ENCODE results near the gene KLK13. TPM values are rescaled to one million over a fixed set of nuclear protein-coding genes. Genes with fewer than 3 reads are reported as not detected.

KLK13 gene
- total and polyA plus RNA-seq, 2 of the 13 experiments (the other 11 are each of a cell fraction or from before 2014, with no cell fraction given): 0.09 TPM; not detected in 1

- WGBS (ENCODE audit: low lambda C conversion rate): 16% methylated on average over 6 of the region's 27 CpGs
- POLR2A ChIA-PET: no interaction called here
- CTCF ChIA-PET (ENCODE audit: low intra/inter-chr PET ratio, low total read pairs): no interaction called here
- no peak overlapping the region for H3K4me3 ChIP-seq (replicated peaks in 1 of 3; ENCODE audit: insufficient read depth in 1 of 3, low read depth in 2 of 3, low read length in 3 of 3)
- no peaks in the 10 kb centered on the region for H3K36me3 ChIP-seq (replicated peaks in 1 of 2; ENCODE audit: control insufficient read depth in 1 of 2, insufficient read depth in 2 of 2, low read length in 2 of 2)
- FAIRE-seq (no peak), ATAC-seq (no peak), DNase-seq (ENCODE audit: low spot score) (no peak)
- intact Hi-C loops (cut with micrococcal nuclease; ENCODE audit: unreplicated experiment): no loop called here
- H3K27me3 ChIP-seq (ENCODE audit: control insufficient read depth in 1 of 2, insufficient read depth in 2 of 2, low read length in 2 of 2): peaks cover 3 to 31% of the 10 kb centered on the region in 2 experiments; a peak in 4 of 5 replicates
- in situ Hi-C loops (cut with HindIII; ENCODE audit: extremely low pct_ligation_motif_present, low pct_unique_long_range_greater_than_20kb): loop anchor here (25.0 kb wide), 1 partner anchor 142 kb away; no protein-coding TSS in a partner anchor
- no peak overlapping the region for H3K9ac ChIP-seq (ENCODE audit: insufficient read depth, low read depth, low read length)
- no peaks in the 10 kb centered on the region for H3K4me1 ChIP-seq (ENCODE audit: insufficient read depth, low read length)
- H3K4me2 ChIP-seq (ENCODE audit: low read depth, low read length): no peak overlapping the region
- TF ChIP-seq LCORL (IDR thresholded peaks at IDR 0.05): 0 out of 2 replicates have a peak, but pooled peaks have one; percentile 45
- no peak for TF ChIP-seq LCORL (CRISPR knock-in tag; IDR thresholded peaks at IDR 0.05)
- no peak for TF ChIP-seq ARNT (IDR thresholded peaks at IDR 0.05)
- no peaks in the 10 kb centered on the region for H3K9me3 ChIP-seq (ENCODE audit: low read length)
- H3K27ac ChIP-seq (ENCODE audit: extremely low read length, insufficient read depth, low read length): no peak overlapping the region
- no peak overlapping the region for H2AFZ ChIP-seq (ENCODE audit: low read length)
- no TSS peak for BruUV-seq (replicated peaks)
- H4K20me1 ChIP-seq (ENCODE audit: insufficient read depth, low read length): no peaks in the 10 kb centered on the region
- H3K79me2 ChIP-seq (ENCODE audit: insufficient read depth, low read length): no peaks in the 10 kb centered on the region
Measured at GRCh38 chr19:51079481-51080110, 14.7 kb upstream of the KLK13 start.

- CTCF ChIA-PET (ENCODE audit: low intra/inter-chr PET ratio, low total read pairs): no interaction called here
- TF ChIP-seq ZNF678 (CRISPR knock-in tag; IDR thresholded peaks at IDR 0.05) (no peak), ZNF20 (CRISPR knock-in tag; IDR thresholded peaks at IDR 0.05) (no peak), AHDC1 (CRISPR knock-in tag; IDR thresholded peaks at IDR 0.05; ENCODE audit: borderline replicate concordance) (no peak), THAP7 (CRISPR knock-in tag; IDR thresholded peaks at IDR 0.05) (no peak), SMAD1 (CRISPR knock-in tag; IDR thresholded peaks at IDR 0.05; ENCODE audit: borderline replicate concordance, low read depth) (no peak), ZKSCAN8 (CRISPR knock-in tag; IDR thresholded peaks at IDR 0.05; ENCODE audit: borderline replicate concordance) (no peak), GATA4 (IDR thresholded peaks at IDR 0.05; ENCODE audit: borderline replicate concordance, low read depth) (no peak)
- ATAC-seq: no peak
- Histone ChIP-seq H3K27me3 (ENCODE audit: control insufficient read depth in 1 of 2, insufficient read depth in 2 of 2, low read length in 2 of 2) (peaks cover 0 to 26% of the 10 kb centered on the region in 2 experiments; a peak in 4 of 5 replicates), H4K20me1 (ENCODE audit: insufficient read depth, low read length) (no peaks in the 10 kb centered on the region), H3K4me1 (ENCODE audit: insufficient read depth, low read length) (no peaks in the 10 kb centered on the region), H3K27ac (ENCODE audit: extremely low read length, insufficient read depth, low read length) (no peak overlapping the region), H3K4me3 (replicated peaks in 1 of 3; ENCODE audit: insufficient read depth in 1 of 3, low read depth in 2 of 3, low read length in 3 of 3) (no peak overlapping the region), H3K79me2 (ENCODE audit: insufficient read depth, low read length) (no peaks in the 10 kb centered on the region), H3K36me3 (replicated peaks in 1 of 2; ENCODE audit: control insufficient read depth in 1 of 2, insufficient read depth in 2 of 2, low read length in 2 of 2) (no peaks in the 10 kb centered on the region), H3K4me2 (ENCODE audit: low read depth, low read length) (no peak overlapping the region), H3K9me3 (ENCODE audit: low read length) (peaks cover 4% of the 10 kb centered on the region; the same call in 1 of the 2 replicates), H2AFZ (ENCODE audit: low read length) (no peak overlapping the region), H3K9ac (ENCODE audit: insufficient read depth, low read depth, low read length) (no peak overlapping the region)
- POLR2A ChIA-PET: no interaction called here
- no CpG with 5 or more reads among the region's 6 CpGs for WGBS (ENCODE audit: low lambda C conversion rate)
- no peak for FAIRE-seq
- DNase-seq (ENCODE audit: low spot score): no peak
- in situ Hi-C loops (cut with HindIII; ENCODE audit: extremely low pct_ligation_motif_present, low pct_unique_long_range_greater_than_20kb) (loop anchor here (25.0 kb wide), 1 partner anchor 141 kb away; no protein-coding TSS in a partner anchor), intact Hi-C loops (cut with micrococcal nuclease; ENCODE audit: unreplicated experiment) (no loop called here)
- no TSS peak for BruUV-seq (replicated peaks)
Measured at GRCh38 chr19:51078731-51079130, 13.8 kb upstream of the KLK13 start.
